Heart left ventricle (tissue), 16 donors: ENCODE measurements around the gene STK32C. TPM values are rescaled to one million over a fixed set of nuclear protein-coding genes. Genes with fewer than 3 reads are reported as not detected.

Experiments
- ATAC-seq, 4 donors: fragments of 200-7000 bp; cut with Tn5 transposase; one replicate each; pipeline ENCODE4 v1.9.1; 2020 to 2022; ENCODE audit warnings: moderate library complexity in 4 of 4, mild to moderate bottlenecking in 3 of 4, moderate number of reproducible peaks in 1 of 4
- DNase-seq, 5 donors: peaks; one replicate each; pipeline ENCODE4 v3.0.0-alpha.2; 2020
- H3K27ac ChIP-seq, 12 donors: fragments of 200-600 bp; sonication (generic) in 4 of 12; one replicate each; pipeline versions ENCODE4 v1.5.0 to v1.8.0; 2016 to 2022; ENCODE audit warnings: mild to moderate bottlenecking in 2 of 12
- H3K27me3 ChIP-seq, 9 donors: fragments of 200-600 bp; sonication (generic) in 2 of 9; one replicate each; pipeline versions ENCODE4 v1.5.1 to v1.8.0; 2016 to 2022; ENCODE audit warnings: mild to moderate bottlenecking in 3 of 9
- H3K36me3 ChIP-seq, 9 donors: fragments of 200-600 bp; sonication (generic) in 2 of 9; one replicate each; pipeline versions ENCODE4 v1.5.0 to v1.8.0; 2018 to 2022; ENCODE audit warnings: mild to moderate bottlenecking in 2 of 9
- H3K4me1 ChIP-seq, 12 donors: fragments of 200-600 bp; sonication (generic) in 4 of 12; one replicate each; pipeline versions ENCODE4 v1.5.0 to v1.8.0; 2016 to 2022; ENCODE audit warnings: mild to moderate bottlenecking in 3 of 12
- H3K4me3 ChIP-seq, 12 donors: fragments of 200-600 bp; sonication (generic) in 4 of 12; one replicate each; pipeline versions ENCODE4 v1.5.0 to v1.8.0; 2017 to 2022; ENCODE audit warnings: mild to moderate bottlenecking in 9 of 12, moderate library complexity in 4 of 12
- H3K9me3 ChIP-seq, 12 donors: fragments of 200-600 bp; sonication (generic) in 4 of 12; one replicate each; pipeline versions ENCODE4 v1.5.0 to v1.8.0; 2016 to 2022; ENCODE audit warnings: mild to moderate bottlenecking in 1 of 12
- CTCF ChIP-seq, 12 donors: fragments of 200-600 bp; sonication (generic) in 4 of 12; IDR thresholded peaks; one replicate each; pipeline versions ENCODE4 v1.5.0 to v1.8.0; 2018 to 2022; ENCODE audit warnings: antibody characterized with exemption in 12 of 12, mild to moderate bottlenecking in 5 of 12
- POLR2A ChIP-seq, 2 donors: fragments of 450-650 bp; IDR thresholded peaks; one replicate each; pipeline ENCODE4 v1.6.1; 2017; ENCODE audit warnings: antibody characterized with exemption in 2 of 2, mild to moderate bottlenecking in 2 of 2, moderate library complexity in 2 of 2
- WGBS, 4 donors: extraction: QIAGEN DNeasy Blood & Tissue Kit in 2 of 4; methylation state at CpG; one replicate each; pipeline versions ENCODE4 v1.1.5 to v1.1.7; 2013 to 2018; 5-methylcytosine and 5-hydroxymethylcytosine counted together
- intact Hi-C, 10 donors: fragments of 100-400 bp; cut with DNase I; formaldehyde crosslinking; loops; one replicate each; pipeline versions ENCODE4 v1.11.1 to v1.14.2; 2022
- polyA plus RNA-seq, 2 donors: library from polyadenylated mRNA; stranded (reverse); fragments of 200-250 nt; gene quantifications; one replicate each; pipeline ENCODE4 v1.2.3, GENCODE V29; 2013
- total RNA-seq, 9 donors: library from RNA; depleted of rRNA in 2 of 9; stranded (reverse); fragments of >200 nt in 2 of 9; fragmentation: NEBNext Ultra II Directional in 3 of 9; extraction: Animal tissue kit (Norgen Biotek cat#: 25700) in 3 of 9; gene quantifications; one replicate each; pipeline versions ENCODE4 v1.1.0 to v1.2.4, GENCODE V29; 2016 to 2023
- donor health status: ischemic (EF 13 %, LVEDD 7.1; RV severe dilation, severe dysfunction).
- donor health status: healthy with polysubstance abuse.
- donor health status: DM: no; HTN: yes; CAD: no.
- donor health status: DM: no; HTN: no; CAD: no.
- donor health status: ischemic (EF 25% LVEDD 6.9; RV normal size, moderate dysfunction).
- donor health status: ischemic (EF 25% LVEDD 5.7; RV mildly dilated, moderate dysfunction).
- donor health status: healthy.
- donor health status: DM: yes; HTN: yes; CAD: no.
- donor health status: ischemic (EF 35%, LVEDD 5.7; RV mildly dilated, moderate dysfunction).
- donor health status: nonischemic (EF 11% LVEDD 7.7; RV severe dilation, severe dysfunction).
- donor health status: DM: yes; HTN: yes; CAD: no.
- donor health status: PGD.
- donor health status: ischemic (EF 29% LVEDD 5.4; RV normal size, mild dysfunction).
- donor health status: nonischemic (EF 23%, LVEDD 6.1; RV moderate dilation, normal function).

The STK32C gene
- total and polyA plus RNA-seq, 11 donors = 3.8 to 9.8 (median 6.2) TPM

- peaks cover 0 to 57% (median 2%) of the 10 kb centered on the region in 12 donors for H3K4me1 ChIP-seq
- TF ChIP-seq POLR2A (IDR thresholded peaks at IDR 0.05) (no peak), CTCF (IDR thresholded peaks at IDR 0.05) (no peak)
- intact Hi-C loops = loop anchor here in 4 of 10 donors (5.0 to 10.0 kb wide), 5 partner anchors 226 to 431 kb away; no protein-coding TSS in a partner anchor
- no peaks in the 10 kb centered on the region for H3K36me3 ChIP-seq
- peak overlapping the region in 1 of 12 donors; percentile 27 for H3K27ac ChIP-seq
- no peaks in the 10 kb centered on the region for H3K9me3 ChIP-seq
- ATAC-seq (no peak), DNase-seq (peak in 1 of 5 donors; percentile 51)
- no peak overlapping the region for H3K4me3 ChIP-seq
- 92 to 96% (median 94%) methylated on average over 15 to 27 of the region's 27 CpGs for WGBS, 4 donors
- no peaks in the 10 kb centered on the region for H3K27me3 ChIP-seq
Measured at GRCh38 chr10:132226586-132227405, 81.0 kb downstream of the STK32C start.

- ATAC-seq = no peak
- WGBS, 4 donors = 77 to 88% (median 86%) methylated on average over 7 to 8 of the region's 8 CpGs
- Histone ChIP-seq H3K36me3 (no peaks in the 10 kb centered on the region), H3K27ac (peak overlapping the region in 1 of 12 donors; percentile 27), H3K4me1 (peaks cover 0 to 51% (median 2%) of the 10 kb centered on the region in 12 donors), H3K27me3 (no peaks in the 10 kb centered on the region), H3K9me3 (no peaks in the 10 kb centered on the region), H3K4me3 (no peak overlapping the region)
- TF ChIP-seq POLR2A (IDR thresholded peaks at IDR 0.05) (no peak), CTCF (IDR thresholded peaks at IDR 0.05) (no peak)
- intact Hi-C loops = loop anchor here in 6 of 10 donors (2.0 to 10.0 kb wide), 7 partner anchors 123 to 431 kb away; no protein-coding TSS in a partner anchor
- DNase-seq = peak in 1 of 5 donors; percentile 23
Measured at GRCh38 chr10:132225849-132226205, 81.9 kb downstream of the STK32C start.

- intact Hi-C loops = loop anchor here in 6 of 10 donors (2.0 to 10.0 kb wide), 7 partner anchors 124 to 432 kb away; no protein-coding TSS in a partner anchor
- Histone ChIP-seq H3K27me3 (no peaks in the 10 kb centered on the region), H3K9me3 (no peaks in the 10 kb centered on the region), H3K36me3 (no peaks in the 10 kb centered on the region), H3K4me1 (peaks cover 0 to 45% (median 0%) of the 10 kb centered on the region in 12 donors), H3K4me3 (no peak overlapping the region), H3K27ac (peak overlapping the region in 1 of 12 donors; percentile 27)
- ATAC-seq (no peak), DNase-seq (peak in 1 of 5 donors; percentile 53)
- WGBS, 4 donors = 89 to 92% (median 91%) methylated on average over 25 of the region's 25 CpGs
- TF ChIP-seq CTCF (IDR thresholded peaks at IDR 0.05) (no peak), POLR2A (IDR thresholded peaks at IDR 0.05) (no peak)
Measured at GRCh38 chr10:132225073-132225848, 82.5 kb downstream of the STK32C start.
